Head of caudate nucleus (tissue), 42 donors: ENCODE data around the gene DNASE1.

Experiments used
- DNase-seq, 42 donors: peaks; one replicate each; pipeline versions ENCODE4 v3.0.0 to v3.0.0-alpha.2; 2020 to 2021; ENCODE audit warnings: mixed read lengths in 7 of 42
- intact Hi-C: fragments of 100-400 bp; cut with DNase I; formaldehyde crosslinking; loops from one replicate; pipeline ENCODE4 v1.15.0; 2022

DNASE1 gene

GRCh38 chr16:3656491-3657468 lies 2.3 kb downstream of the DNASE1 start:
- intact Hi-C loops = no loop called here
- DNase-seq = peak in 1 of 42 donors; percentile 5

GRCh38 chr16:3659251-3659650 lies 4.8 kb downstream of the DNASE1 start:
- intact Hi-C loops = no loop called here
- no peak for DNase-seq

GRCh38 chr16:3661311-3661710 lies 6.8 kb downstream of the DNASE1 start:
- intact Hi-C loops = no loop called here
- no peak for DNase-seq

- no peak for DNase-seq
- intact Hi-C loops = no loop called here
These were observed 7.4 kb downstream of the DNASE1 start for GRCh38 chr16:3661922-3662321.

- no peak for DNase-seq
- intact Hi-C loops = no loop called here
These were observed 8.1 kb downstream of the DNASE1 start for GRCh38 chr16:3662601-3663000.

GRCh38 chr16:3664187-3664896 lies 9.9 kb downstream of the DNASE1 start:
- no peak for DNase-seq
- intact Hi-C loops = no loop called here

- intact Hi-C loops = no loop called here
- peak in 41 of 42 donors; percentile 18 to 83 (median 62) for DNase-seq
These were observed 11.0 kb downstream of the DNASE1 start for GRCh38 chr16:3665508-3665907.

- intact Hi-C loops = no loop called here
- no peak for DNase-seq
These were observed 14.1 kb downstream of the DNASE1 start for GRCh38 chr16:3668626-3669025.

- DNase-seq = no peak
- intact Hi-C loops = no loop called here
These were observed 14.6 kb downstream of the DNASE1 start for GRCh38 chr16:3669082-3669481.

GRCh38 chr16:3670711-3671110 lies 16.2 kb downstream of the DNASE1 start:
- DNase-seq = no peak
- intact Hi-C loops = no loop called here

- intact Hi-C loops = no loop called here
These were observed 16.9 kb downstream of the DNASE1 start for GRCh38 chr16:3671424-3671823.

GRCh38 chr16:3672571-3673041 lies 18.1 kb downstream of the DNASE1 start:
- DNase-seq = no peak

More at GRCh38 chr16:3671424-3671823, 16.9 kb downstream of the DNASE1 start:
- no peak for DNase-seq

GRCh38 chr16:3673201-3673600 lies 18.7 kb downstream of the DNASE1 start:
- DNase-seq = no peak
- intact Hi-C loops = no loop called here

More at GRCh38 chr16:3672571-3673041, 18.1 kb downstream of the DNASE1 start:
- intact Hi-C loops = no loop called here

- intact Hi-C loops = no loop called here
These were observed 19.3 kb downstream of the DNASE1 start for GRCh38 chr16:3673676-3674377.

GRCh38 chr16:3674513-3675295 lies 20.2 kb downstream of the DNASE1 start:
- intact Hi-C loops = no loop called here
- no peak for DNase-seq

More at GRCh38 chr16:3673676-3674377, 19.3 kb downstream of the DNASE1 start:
- no peak for DNase-seq

- intact Hi-C loops = no loop called here
These were observed 21.2 kb downstream of the DNASE1 start for GRCh38 chr16:3675601-3676130.

GRCh38 chr16:3677994-3678393 lies 23.5 kb downstream of the DNASE1 start:
- intact Hi-C loops = no loop called here
- no peak for DNase-seq

More at GRCh38 chr16:3675601-3676130, 21.2 kb downstream of the DNASE1 start:
- DNase-seq = no peak

GRCh38 chr16:3681206-3681605 lies 26.7 kb downstream of the DNASE1 start:
- intact Hi-C loops = no loop called here

More at GRCh38 chr16:3681206-3681605, 26.7 kb downstream of the DNASE1 start:
- peak in 25 of 42 donors; percentile 10 to 69 (median 38) for DNase-seq
